Adipose tissue (tissue), 3 donors: ENCODE results near the gene RERE. TPM values are rescaled to one million over a fixed set of nuclear protein-coding genes. Genes with fewer than 3 reads are reported as not detected.

Experiments used
- H3K27ac ChIP-seq: one replicate; pipeline ENCODE4 v1.5.1; 2013; ENCODE audit warnings: low read depth, low read length
- WGBS, 3 donors: extraction: QIAGEN DNeasy Blood & Tissue Kit; methylation state at CpG; one replicate each; pipeline ENCODE4 v1.1.7; 2013; 5-methylcytosine and 5-hydroxymethylcytosine counted together
- polyA plus RNA-seq, 3 donors: library from polyadenylated mRNA; stranded (reverse); fragments of 200-250 nt; gene quantifications; one replicate each; pipeline ENCODE4 v1.2.3, GENCODE V29; 2013
- donor health status: healthy with polysubstance abuse.
- donor health status: Bipolar disorder and iron deficiency.
- donor health status: healthy.

The RERE gene
- 10 to 100 TPM; 15.8 to 40.7 (median 39.6) TPM for polyA plus RNA-seq

- 1% methylated on average over 70 to 82 of the region's 82 CpGs for WGBS, 3 donors
- H3K27ac ChIP-seq: peak within 1 kb of the TSS; percentile 81
These were observed at the start of gene RERE for GRCh38 chr1:8817412-8818324. Gene RERE, minus strand, starts transcription at chr1:8817640.

- 81 to 84% (median 83%) methylated on average over 11 of the region's 11 CpGs for WGBS, 3 donors
These were observed 49.5 kb upstream of the RERE start for GRCh38 chr1:8866792-8867415.

GRCh38 chr1:8866173-8866791 lies 48.8 kb upstream of the RERE start:
- H3K27ac ChIP-seq: no peak overlapping the region
- 89 to 94% (median 91%) methylated on average over 10 of the region's 10 CpGs for WGBS, 3 donors

More at GRCh38 chr1:8866792-8867415, 49.5 kb upstream of the RERE start:
- H3K27ac ChIP-seq: no peak overlapping the region

GRCh38 chr1:8864713-8865344 lies 47.4 kb upstream of the RERE start:
- WGBS, 3 donors: 80 to 83% (median 83%) methylated on average over 6 of the region's 6 CpGs
- no peak overlapping the region for H3K27ac ChIP-seq

- no peak overlapping the region for H3K27ac ChIP-seq
- WGBS, 3 donors: 92 to 94% (median 94%) methylated on average over 13 of the region's 13 CpGs
These were observed 46.4 kb upstream of the RERE start for GRCh38 chr1:8863794-8864233.

DNA sequence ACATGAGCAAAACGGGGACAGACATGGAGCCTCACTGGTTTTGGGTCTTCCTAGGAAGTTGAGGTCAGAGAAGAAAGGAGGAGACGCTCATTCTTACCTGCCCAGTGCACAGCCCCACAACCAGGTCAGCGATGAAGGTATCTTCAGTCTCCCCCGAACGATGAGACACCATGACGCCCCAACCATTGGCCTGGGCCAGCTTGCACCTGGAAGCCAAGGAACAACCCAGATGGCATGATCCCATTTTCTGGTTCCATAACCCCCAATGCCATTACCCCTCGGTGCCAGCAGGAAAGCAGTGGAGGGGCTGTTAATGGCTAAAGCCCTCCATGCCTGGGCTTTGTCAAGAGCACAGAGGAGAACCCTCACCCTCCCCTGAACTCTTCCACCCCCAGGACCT lies 45.7 kb upstream of the RERE start:
- no peak overlapping the region for H3K27ac ChIP-seq

DNA sequence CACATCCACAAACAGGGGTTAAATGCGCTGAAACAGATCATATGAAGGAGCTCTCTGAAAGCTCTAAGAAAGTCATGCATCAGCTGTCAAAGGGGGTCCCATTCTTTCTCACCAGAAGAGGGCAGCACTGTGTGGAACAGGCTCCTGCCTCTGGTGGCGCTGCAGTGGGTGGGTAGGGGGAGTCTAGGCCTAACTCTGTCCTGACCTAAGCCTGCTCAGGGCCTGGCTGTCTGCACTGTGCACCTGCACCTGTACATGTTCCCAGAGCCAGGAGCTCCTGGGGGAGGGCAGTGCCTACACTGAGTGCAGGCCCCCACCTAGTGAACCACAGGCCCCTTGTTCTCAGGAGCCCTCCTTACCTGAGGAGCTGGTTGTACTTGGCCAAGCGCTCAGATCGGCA lies 45.1 kb upstream of the RERE start:
- H3K27ac ChIP-seq: no peak overlapping the region
- WGBS, 3 donors: 85 to 93% (median 91%) methylated on average over 4 of the region's 4 CpGs

More for the DNA sequence above, 45.7 kb upstream of the RERE start:
- WGBS, 3 donors: 89 to 93% (median 92%) methylated on average over 7 of the region's 7 CpGs

GRCh38 chr1:8860738-8861516 lies 43.5 kb upstream of the RERE start:
- H3K27ac ChIP-seq: no peak overlapping the region
- WGBS, 3 donors: 78 to 91% (median 82%) methylated on average over 21 of the region's 21 CpGs

GRCh38 chr1:8858888-8859706 lies 41.7 kb upstream of the RERE start:
- H3K27ac ChIP-seq: no peak overlapping the region
- WGBS, 3 donors: 60 to 63% (median 61%) methylated on average over 12 of the region's 12 CpGs

- H3K27ac ChIP-seq: no peak overlapping the region
- 11 to 16% (median 13%) methylated on average over 2 of the region's 2 CpGs for WGBS, 3 donors
These were observed 40.8 kb upstream of the RERE start for GRCh38 chr1:8858112-8858668.

DNA sequence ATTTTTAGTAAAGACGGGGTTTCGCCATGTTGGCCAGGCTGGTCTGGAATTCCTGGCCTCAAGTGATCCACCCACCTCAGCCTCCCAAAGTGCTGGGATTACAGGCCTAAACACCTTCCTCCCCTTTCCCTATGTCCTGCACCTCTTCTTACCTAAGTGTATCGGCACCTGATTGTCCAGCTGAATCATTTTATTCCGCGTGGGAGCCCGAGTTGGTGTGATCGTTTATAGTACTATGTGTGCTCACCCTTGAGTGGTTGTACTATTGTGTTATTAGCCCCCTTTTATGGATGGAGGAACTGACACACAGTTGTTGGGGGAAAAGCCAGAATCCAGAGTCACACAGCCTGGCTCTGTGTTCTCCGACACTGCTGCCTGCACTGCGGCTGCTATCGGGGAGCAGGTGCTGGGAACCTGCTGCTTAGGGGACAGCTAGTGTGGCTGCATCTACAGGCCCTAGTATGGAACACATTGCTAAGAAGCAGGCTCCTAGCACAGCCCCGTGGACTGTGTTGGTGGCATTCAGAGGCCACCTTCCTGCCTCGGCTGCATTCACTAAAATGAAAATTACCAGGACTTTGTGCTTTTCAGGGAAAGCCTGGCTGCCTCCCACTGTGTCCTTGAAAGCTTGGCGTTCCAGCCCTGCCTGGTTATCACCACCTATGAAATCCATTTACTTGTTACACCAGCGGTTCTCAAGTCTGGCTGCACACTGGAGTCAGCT lies 39.4 kb upstream of the RERE start:
- 65 to 87% (median 85%) methylated on average over 14 of the region's 14 CpGs for WGBS, 3 donors
- H3K27ac ChIP-seq: no peak overlapping the region

- 83 to 91% (median 90%) methylated on average over 7 of the region's 7 CpGs for WGBS, 3 donors
- no peak overlapping the region for H3K27ac ChIP-seq
These were observed 36.8 kb upstream of the RERE start for GRCh38 chr1:8854240-8854639.

- no peak overlapping the region for H3K27ac ChIP-seq
- 75 to 100% (median 98%) methylated on average over 5 of the region's 5 CpGs for WGBS, 3 donors
These were observed 33.6 kb upstream of the RERE start for GRCh38 chr1:8851060-8851459.

DNA sequence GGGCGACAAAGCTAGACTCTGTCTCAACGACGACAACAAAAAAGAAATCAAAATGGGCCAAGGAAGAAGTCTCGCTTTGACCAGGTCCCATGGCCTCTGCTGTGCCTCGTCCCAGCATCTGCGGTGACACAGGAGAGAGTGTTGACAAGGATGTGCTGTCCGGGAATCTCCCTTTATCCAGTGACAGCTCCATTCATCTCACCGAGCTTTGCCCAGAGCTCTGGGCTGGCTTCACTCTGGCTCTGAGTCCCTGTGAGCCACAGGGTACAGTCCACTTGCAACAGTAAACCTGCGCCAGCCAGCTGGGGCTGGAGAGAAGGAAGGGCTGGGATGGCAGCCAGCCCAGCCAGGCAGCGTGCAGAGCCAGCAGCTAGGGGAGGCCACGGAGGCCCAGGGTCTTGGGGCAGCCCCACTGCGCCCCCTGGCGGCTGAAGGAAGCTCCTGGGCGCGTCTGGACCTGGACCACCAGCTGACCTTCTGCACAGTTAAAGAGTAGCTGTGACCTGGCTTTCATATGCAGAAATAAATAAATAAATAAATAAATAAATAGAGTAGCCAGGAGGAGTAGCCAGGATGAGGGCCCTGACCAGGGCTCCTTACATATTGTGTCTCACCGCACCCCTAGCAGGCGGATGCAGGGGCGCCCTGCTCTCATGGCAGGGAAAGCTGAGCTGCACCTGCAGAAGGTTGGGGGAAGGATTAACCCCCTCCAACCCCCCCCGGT lies 31.4 kb upstream of the RERE start:
- H3K27ac ChIP-seq: no peak overlapping the region
- WGBS, 3 donors: 26 to 38% (median 35%) methylated on average over 18 to 19 of the region's 19 CpGs

GRCh38 chr1:8847990-8848389 lies 30.6 kb upstream of the RERE start:
- 23 to 48% (median 38%) methylated on average over 5 of the region's 5 CpGs for WGBS, 3 donors
- H3K27ac ChIP-seq: no peak overlapping the region

GRCh38 chr1:8846263-8846662 lies 28.8 kb upstream of the RERE start:
- 72 to 81% (median 80%) methylated on average over 4 of the region's 4 CpGs for WGBS, 3 donors
- no peak overlapping the region for H3K27ac ChIP-seq
